Activated naive CD8-positive, alpha-beta T cell treated with anti-CD3 and anti-CD28 coated beads, Interleukin-2, amount 10 ng/mL, durations not matched to agents 7 days and 5 days (primary cell): Measurements from ENCODE around the gene KIF26A. TPM values are rescaled to one million over a fixed set of nuclear protein-coding genes. Genes with fewer than 3 reads are reported as not detected.

Experiments used
- ATAC-seq: fragments of 150-1000 bp; cut with Tn5 transposase; one replicate; pipeline ENCODE4 v1.10.0; 2021; ENCODE audit warnings: low read depth, moderate library complexity
- POLR2A ChIA-PET: fragments of 350-600 bp; sonication (Branson Sonifier 250); formaldehyde crosslinking; loops from one replicate; lab custom pipeline; 2021; ENCODE audit warnings: antibody characterized with exemption; lab: Charles Lee
- DNase-seq: peaks from one replicate; pipeline ENCODE4 v3.0.0; 2021
- H3K27ac Mint-ChIP-seq: one replicate; pipeline ENCODE4 v1.8.0; 2022; ENCODE audit warnings: mild to moderate bottlenecking, mixed read lengths
- H3K27me3 Mint-ChIP-seq: one replicate; pipeline ENCODE4 v1.8.0; 2022; ENCODE audit warnings: mild to moderate bottlenecking, moderate library complexity, mixed read lengths
- H3K36me3 Mint-ChIP-seq: one replicate; pipeline ENCODE4 v1.8.0; 2021; ENCODE audit warnings: mild to moderate bottlenecking, mixed read lengths
- H3K4me1 Mint-ChIP-seq: one replicate; pipeline ENCODE4 v1.8.0; 2021; ENCODE audit warnings: mixed read lengths
- H3K4me3 Mint-ChIP-seq: one replicate; pipeline ENCODE4 v1.8.0; 2022; ENCODE audit warnings: mild to moderate bottlenecking, moderate library complexity, mixed read lengths
- H3K9me3 Mint-ChIP-seq: one replicate; pipeline ENCODE4 v1.8.0; 2021; ENCODE audit warnings: mixed read lengths
- total RNA-seq, 2 experiments: library from RNA; stranded (reverse); gene quantifications; one replicate each; pipeline ENCODE4 v1.2.3, GENCODE V29; 2021

KIF26A gene
- total RNA-seq, 2 experiments from 2014 or later, result 0.17 to 0.26 TPM

DNA sequence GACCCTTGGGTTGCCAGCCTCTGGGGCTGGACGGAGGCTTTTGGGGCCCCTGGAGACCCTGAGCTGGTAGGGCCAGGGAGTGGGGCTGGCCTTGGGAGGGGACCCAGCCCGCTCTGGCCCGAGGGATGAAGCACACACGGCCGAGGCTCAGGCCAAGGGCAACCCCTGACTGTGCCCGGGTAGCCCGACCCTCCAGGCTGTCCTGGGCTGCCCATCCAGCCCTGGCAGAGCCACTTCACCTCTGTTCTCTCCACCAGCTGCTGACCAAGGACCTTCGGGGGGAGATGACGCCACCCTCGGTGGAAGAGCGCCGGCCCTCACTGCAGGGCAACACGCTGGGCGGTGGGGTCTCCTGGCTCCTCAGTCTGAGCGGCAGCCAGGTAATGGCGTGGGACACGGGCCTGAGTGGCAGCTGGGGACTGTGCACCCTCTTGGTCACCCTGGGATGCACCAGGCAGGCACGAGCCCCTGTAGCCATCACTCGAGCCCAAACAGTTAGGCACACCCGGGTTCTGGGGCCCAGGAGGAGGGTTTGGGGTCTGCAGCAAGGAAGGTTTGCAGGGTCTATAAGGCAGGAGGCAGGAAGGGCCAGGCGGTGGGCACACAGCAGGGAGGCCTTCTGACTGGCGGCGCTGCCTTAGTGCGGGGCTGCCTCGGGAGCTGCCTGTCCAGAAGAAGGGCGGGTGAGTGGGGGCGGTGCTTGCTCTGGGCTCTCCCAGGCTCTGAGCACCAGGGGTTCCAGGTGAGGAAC, 33.1 kb upstream of the KIF26A start:
- Mint-ChIP-seq H3K36me3 (no peaks in the 10 kb centered on the region), H3K4me1 (no peaks in the 10 kb centered on the region), H3K4me3 (no peak overlapping the region), H3K9me3 (no peaks in the 10 kb centered on the region), H3K27ac (no peak overlapping the region), H3K27me3 (no peaks in the 10 kb centered on the region)
- POLR2A ChIA-PET, result no interaction called here
- DNase-seq, result no peak
- no peak for ATAC-seq

DNA sequence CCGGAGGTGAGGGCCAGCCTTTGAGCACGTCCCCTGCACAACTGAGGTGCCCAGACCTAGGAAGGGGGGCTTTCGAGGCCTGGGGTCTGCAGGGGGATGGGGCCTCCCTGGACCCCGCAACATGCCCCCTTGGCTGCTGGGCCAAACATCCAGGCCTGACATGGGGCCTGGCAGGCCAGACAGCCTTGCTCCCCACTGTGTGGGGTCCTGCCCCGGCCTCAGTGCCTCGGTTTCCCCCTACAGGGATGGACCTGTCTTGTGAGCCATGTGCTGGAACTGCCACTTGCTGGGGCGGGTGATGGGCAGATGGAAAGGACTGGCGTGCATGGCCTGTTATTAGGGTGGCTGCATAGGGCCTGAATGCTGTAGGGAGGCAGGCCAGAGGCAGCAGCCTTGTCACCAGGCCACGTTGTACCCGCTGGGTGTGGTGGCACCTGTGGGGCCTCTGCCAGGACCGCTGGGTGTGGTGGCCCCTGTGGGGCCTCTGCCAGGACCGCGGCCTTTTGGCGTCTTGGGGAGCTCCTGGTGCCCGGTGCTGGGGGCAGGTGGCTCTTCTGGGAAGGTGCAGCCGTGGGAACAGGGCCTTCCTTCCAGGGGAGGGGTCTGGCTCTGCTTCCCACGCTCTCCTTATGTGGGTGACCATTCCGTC, 32.4 kb upstream of the KIF26A start:
- DNase-seq (peak; percentile 27), ATAC-seq (no peak)
- Mint-ChIP-seq H3K27me3 (no peaks in the 10 kb centered on the region), H3K4me3 (no peak overlapping the region), H3K27ac (no peak overlapping the region), H3K9me3 (no peaks in the 10 kb centered on the region), H3K4me1 (no peaks in the 10 kb centered on the region), H3K36me3 (no peaks in the 10 kb centered on the region)
- POLR2A ChIA-PET, result no interaction called here

DNA sequence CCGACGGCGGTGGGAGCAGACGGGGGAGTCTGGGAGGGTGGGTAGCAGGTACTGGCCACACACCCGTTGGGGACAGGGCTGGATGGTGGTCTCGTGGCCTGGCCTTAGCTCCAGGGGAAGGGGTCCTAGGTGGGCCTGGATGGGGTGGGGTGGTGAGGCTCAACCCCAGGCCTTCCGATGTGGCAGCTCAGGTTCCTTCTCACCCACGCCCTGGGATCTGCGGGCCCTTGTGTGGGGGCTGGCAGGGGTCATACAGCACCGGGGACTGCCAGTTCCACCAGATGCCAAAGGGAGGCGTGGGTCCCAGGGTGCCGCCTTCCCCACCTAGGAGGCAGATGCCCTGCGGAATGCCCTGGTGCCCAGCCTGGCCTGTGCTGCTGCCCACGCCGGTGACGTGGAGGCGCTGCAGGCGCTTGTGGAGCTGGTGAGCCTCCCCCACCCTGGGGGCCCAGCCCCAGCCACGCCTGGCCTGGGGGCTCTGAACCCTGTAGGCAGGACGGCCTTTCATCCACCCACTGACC, 31.9 kb upstream of the KIF26A start:
- no peaks in the 10 kb centered on the region for H3K4me1 Mint-ChIP-seq
- POLR2A ChIA-PET, result no interaction called here
- no peaks in the 10 kb centered on the region for H3K36me3 Mint-ChIP-seq
- DNase-seq, result no peak
- ATAC-seq, result no peak
- H3K27ac Mint-ChIP-seq, result no peak overlapping the region
- H3K9me3 Mint-ChIP-seq, result no peaks in the 10 kb centered on the region
- H3K27me3 Mint-ChIP-seq, result no peaks in the 10 kb centered on the region
- no peak overlapping the region for H3K4me3 Mint-ChIP-seq

DNA sequence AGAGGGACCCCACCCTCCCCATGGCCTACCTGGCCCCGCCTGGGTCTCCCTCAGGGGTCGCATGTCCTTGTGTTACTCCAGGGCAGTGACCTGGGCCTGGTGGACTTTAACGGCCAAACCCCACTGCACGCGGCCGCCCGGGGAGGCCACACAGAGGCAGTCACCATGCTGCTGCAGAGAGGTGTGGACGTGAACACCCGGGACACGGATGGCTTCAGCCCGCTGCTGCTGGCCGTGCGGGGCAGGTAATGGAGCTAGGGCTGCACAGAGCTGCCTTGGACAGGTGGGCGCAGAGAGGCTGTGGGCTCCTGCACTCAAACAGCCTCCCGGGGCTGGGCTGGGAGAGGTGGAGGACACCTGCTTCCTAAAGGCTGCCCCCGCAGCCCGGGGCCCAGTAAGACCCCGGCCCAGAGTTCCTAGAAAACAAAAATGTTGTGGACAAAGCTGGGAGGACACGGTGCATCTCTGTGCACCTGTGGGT, 31.2 kb upstream of the KIF26A start:
- ATAC-seq (no peak), DNase-seq (peak; percentile 26)
- H3K27me3 Mint-ChIP-seq, result no peaks in the 10 kb centered on the region
- no peaks in the 10 kb centered on the region for H3K9me3 Mint-ChIP-seq
- no peaks in the 10 kb centered on the region for H3K4me1 Mint-ChIP-seq
- no peak overlapping the region for H3K4me3 Mint-ChIP-seq
- no peaks in the 10 kb centered on the region for H3K36me3 Mint-ChIP-seq
- POLR2A ChIA-PET, result no interaction called here
- no peak overlapping the region for H3K27ac Mint-ChIP-seq

DNA sequence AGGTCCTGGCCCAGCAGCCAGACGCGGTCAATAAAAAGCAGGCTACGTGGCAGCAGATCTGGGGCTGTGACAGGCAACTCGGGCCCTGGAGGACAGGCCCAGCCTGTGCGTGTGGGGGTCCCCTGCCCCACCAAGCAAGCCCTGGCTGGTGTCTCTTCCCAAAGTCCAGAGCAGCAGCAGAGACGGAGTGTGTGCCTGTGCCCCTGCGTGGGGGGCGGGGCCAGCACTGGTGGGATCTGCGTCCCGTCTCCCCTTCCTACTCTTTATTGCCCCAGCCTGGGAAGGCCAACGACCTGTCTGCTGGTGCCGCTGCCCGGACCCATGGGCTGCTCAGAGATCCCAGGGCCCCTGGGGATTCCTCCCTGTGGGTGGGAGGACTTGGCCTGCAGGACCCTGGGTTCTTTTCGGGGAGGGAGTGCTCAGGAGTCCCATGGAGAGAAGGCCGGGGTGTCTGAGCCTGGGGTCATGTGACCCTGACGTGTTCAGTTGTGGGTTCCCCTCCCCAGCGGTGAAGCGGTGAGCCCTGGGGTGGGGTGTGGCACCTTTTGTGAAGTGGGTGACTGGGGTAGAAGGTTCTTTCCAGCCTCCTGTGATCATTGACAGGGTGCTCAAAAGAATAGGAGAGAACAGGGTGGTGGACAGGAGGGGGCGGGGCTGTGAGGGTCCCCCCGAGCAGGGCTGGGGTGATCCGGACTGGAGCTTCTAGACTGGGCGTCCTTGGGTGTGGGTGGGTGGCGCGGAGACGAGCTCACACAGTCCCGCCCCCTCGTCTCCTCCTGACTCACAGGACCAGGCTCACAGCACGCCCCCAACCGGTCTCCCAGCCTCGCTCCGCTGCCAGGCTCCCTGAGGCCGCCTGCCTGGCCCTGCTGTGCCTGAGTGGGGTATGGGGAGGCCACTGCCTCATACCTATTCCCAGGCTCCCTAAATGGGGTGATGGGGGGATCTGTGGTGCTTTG, 30.5 kb upstream of the KIF26A start:
- H3K27me3 Mint-ChIP-seq, result no peaks in the 10 kb centered on the region
- no peaks in the 10 kb centered on the region for H3K9me3 Mint-ChIP-seq
- POLR2A ChIA-PET, result no interaction called here
- no peak overlapping the region for H3K27ac Mint-ChIP-seq
- ATAC-seq (no peak), DNase-seq (no peak)
- no peaks in the 10 kb centered on the region for H3K36me3 Mint-ChIP-seq
- no peak overlapping the region for H3K4me3 Mint-ChIP-seq
- H3K4me1 Mint-ChIP-seq, result no peaks in the 10 kb centered on the region

DNA sequence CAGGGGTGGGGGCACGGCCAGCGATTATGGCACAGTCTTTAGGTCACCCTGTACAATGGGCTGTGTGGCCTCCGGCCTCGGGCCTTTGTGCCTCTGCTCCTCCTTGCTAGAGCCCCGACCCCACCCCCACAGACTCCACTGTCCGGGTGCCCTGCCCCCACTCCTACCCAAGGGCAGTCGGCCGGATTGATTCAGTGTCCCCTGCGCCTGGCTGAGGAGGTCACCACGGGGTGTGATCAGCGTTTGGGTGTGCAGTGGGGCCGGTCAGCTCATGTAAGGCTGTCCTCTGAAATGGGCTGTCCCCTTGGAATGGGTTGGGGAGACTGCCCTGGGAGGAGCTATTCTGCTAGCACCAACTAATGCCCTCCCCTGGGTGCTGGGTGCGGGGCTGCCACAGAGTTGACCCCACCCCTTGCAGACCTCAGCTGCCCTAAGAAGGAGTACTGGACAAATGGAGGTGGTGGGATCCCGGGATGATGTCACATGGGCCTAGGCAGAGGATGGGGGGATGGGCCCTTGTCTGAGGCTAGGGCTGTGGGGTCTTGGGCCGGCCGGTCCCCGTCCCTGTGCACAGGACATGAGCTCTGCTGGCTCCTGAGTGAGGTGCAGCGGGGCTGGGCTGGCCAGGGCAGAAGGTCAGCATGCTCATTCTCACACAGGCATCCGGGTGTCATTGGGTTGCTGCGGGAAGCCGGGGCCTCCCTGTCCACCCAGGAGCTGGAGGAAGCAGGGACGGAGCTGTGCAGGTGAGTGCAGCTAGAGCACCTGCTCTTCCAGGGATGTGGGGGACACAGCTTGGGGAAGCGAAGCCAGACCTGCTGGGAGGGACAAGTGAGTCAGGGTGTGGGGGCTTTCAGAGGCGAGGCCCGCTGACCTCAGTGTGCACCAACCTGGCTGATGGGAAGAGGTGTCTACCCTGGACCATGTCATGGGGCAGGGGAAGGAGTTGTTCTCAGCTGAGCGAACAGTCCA, 29.5 kb upstream of the KIF26A start:
- no peak for ATAC-seq
- no peaks in the 10 kb centered on the region for H3K27me3 Mint-ChIP-seq
- no peak for DNase-seq
- no peaks in the 10 kb centered on the region for H3K4me1 Mint-ChIP-seq
- H3K27ac Mint-ChIP-seq, result no peak overlapping the region
- H3K4me3 Mint-ChIP-seq, result no peak overlapping the region
- H3K9me3 Mint-ChIP-seq, result no peaks in the 10 kb centered on the region
- POLR2A ChIA-PET, result no interaction called here
- H3K36me3 Mint-ChIP-seq, result no peaks in the 10 kb centered on the region

DNA sequence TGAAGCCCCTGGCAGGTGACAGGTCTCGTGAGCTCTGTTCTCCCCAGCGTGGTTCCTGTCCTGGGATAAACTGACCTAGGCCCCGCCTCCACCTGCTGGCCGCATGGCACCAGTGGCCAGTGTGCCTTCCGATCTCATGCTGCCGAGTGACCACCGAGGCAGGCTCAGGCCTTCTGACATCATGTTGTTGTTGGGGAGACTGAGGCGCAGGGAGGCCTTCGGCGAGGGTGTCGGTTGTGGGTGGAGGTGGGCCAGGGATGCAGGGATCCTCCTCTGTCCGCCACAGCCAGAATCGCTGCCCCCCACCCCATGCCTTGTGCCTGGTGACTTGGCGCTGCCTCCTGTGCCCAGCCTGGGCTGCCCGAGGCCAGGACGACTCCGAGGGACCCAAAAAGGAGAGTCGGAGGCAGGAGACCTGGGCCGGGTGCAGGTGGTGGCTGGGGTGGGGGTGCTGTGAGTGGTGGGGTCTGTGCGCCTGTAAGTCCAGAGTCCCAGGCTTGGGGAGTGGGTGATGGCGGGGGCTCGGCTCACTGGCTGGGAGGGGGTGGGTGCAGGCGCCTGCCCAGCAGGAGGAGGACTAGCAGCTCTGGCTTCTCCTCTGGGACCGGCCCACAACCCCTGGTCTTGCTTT, 28.5 kb upstream of the KIF26A start:
- ATAC-seq, result no peak
- Mint-ChIP-seq H3K27ac (no peak overlapping the region), H3K27me3 (no peaks in the 10 kb centered on the region), H3K36me3 (no peaks in the 10 kb centered on the region), H3K4me3 (no peak overlapping the region), H3K9me3 (no peaks in the 10 kb centered on the region), H3K4me1 (no peaks in the 10 kb centered on the region)
- POLR2A ChIA-PET, result no interaction called here
- peak; percentile 21 for DNase-seq

DNA sequence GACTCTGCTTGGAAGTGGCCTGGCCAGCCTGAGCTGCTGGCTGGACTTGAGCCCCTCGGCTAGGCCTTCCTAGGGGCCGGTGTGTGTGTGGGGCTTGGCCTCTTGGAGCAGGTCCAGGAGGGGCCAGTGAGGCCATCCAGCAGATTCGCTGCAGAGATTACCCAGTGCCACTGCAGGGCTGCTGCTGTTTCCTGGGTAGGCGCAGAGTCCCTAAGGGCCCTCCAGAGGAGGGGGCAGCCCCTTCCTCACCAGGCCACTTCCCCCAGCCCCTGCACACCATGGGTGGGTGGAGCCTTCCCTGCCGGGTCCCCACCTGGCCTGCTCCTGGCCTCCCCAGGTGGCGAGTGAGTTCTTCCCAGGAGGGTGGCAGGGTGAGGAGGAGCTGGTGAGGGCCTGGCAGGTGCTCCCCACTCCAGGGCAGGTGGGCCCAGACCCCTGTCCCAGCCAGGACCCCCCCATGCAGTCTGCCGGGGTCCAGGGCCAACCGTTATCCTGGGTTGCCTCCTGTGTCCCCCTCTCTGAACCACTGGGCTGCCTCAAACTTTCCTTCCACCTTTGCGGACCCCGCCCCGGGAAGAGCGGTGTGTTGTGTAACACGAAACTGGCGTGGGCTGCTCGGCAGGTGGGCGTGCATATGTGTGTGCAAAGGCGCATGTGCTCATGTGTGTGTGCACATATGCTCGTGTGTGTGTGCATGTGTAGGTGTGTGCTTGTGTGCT, 27.7 kb upstream of the KIF26A start:
- no peak for ATAC-seq
- H3K4me1 Mint-ChIP-seq, result no peaks in the 10 kb centered on the region
- no peaks in the 10 kb centered on the region for H3K27me3 Mint-ChIP-seq
- no peak overlapping the region for H3K27ac Mint-ChIP-seq
- POLR2A ChIA-PET, result no interaction called here
- H3K4me3 Mint-ChIP-seq, result no peak overlapping the region
- DNase-seq, result no peak
- H3K36me3 Mint-ChIP-seq, result no peaks in the 10 kb centered on the region
- no peaks in the 10 kb centered on the region for H3K9me3 Mint-ChIP-seq

DNA sequence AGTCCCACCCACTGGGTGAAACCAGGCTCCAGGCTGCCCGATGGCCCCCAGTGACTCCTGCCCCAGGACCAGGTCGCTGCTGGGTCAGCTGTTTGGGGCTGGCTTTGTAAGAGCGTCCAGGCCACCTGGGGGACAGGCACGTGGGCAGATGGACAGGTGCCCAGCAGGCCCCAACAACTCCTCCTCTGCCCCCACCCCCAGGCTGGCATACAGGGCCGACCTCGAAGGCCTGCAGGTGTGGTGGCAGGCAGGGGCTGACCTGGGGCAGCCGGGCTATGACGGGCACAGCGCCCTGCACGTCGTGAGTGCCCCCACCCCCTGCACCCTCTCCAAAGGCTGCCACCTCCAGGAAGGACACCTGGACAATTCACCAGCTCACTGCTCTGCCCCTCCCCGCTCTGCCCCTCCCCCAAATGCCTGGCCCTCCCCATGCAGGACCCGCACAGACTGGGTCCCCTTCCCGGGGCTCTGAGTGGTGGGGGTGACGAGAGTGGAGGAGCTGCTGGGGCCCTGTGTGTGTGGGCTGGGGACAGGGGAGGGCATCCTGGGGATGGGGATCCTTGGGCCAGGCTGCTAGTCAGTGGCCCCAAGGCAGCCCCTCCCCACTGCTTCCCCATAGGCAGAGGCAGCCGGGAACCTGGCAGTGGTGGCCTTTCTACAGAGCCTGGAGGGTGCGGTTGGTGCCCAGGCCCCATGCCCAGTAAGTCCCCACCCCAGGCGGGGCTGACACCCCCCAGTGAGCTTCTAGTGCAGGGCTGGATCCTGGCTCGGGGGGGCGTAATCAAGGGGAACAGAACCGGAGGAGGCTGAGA, 26.9 kb upstream of the KIF26A start:
- Mint-ChIP-seq H3K36me3 (no peaks in the 10 kb centered on the region), H3K27me3 (no peaks in the 10 kb centered on the region), H3K4me3 (no peak overlapping the region), H3K4me1 (no peaks in the 10 kb centered on the region), H3K9me3 (no peaks in the 10 kb centered on the region), H3K27ac (no peak overlapping the region)
- DNase-seq (no peak), ATAC-seq (no peak)
- POLR2A ChIA-PET, result no interaction called here

DNA sequence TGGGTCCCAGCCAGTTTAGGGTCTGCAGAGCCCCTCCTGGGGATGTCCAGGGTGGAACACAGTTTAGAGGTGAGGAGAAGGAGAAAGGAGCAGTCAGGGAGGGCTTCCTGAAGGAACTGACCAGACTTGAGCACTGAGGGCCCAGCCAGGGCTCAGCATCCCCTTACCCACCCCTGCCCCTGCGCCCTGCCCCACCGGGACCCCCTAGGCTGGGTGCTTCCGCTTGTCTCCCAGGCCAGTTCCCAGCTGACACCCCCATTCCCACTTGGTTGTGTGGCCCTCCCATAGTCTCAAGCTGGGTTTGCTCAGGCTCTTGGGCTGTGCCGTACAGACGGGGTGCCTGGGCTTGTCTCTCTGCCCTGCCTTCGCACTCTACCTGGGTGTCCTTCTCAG, 26.3 kb upstream of the KIF26A start:
- POLR2A ChIA-PET, result no interaction called here
- no peak overlapping the region for H3K4me3 Mint-ChIP-seq
- no peak for ATAC-seq
- H3K4me1 Mint-ChIP-seq, result no peaks in the 10 kb centered on the region
- no peaks in the 10 kb centered on the region for H3K27me3 Mint-ChIP-seq
- H3K27ac Mint-ChIP-seq, result no peak overlapping the region
- no peak for DNase-seq
- H3K9me3 Mint-ChIP-seq, result no peaks in the 10 kb centered on the region
- no peaks in the 10 kb centered on the region for H3K36me3 Mint-ChIP-seq
